Erythroblast (primary cell): Measurements from ENCODE around the gene WRAP53.

Experiments
- GATA1 ChIP-seq: IDR thresholded peaks from 2 replicates; pipeline ENCODE4 v1.6.1; 2011; ENCODE audit warnings: low read depth, mild to moderate bottlenecking, control low read depth, low read length, moderate library complexity
- POLR2A ChIP-seq: IDR thresholded peaks from 2 replicates; pipeline ENCODE4 v1.6.1; 2011; ENCODE audit warnings: mild to moderate bottlenecking, low read length

GRCh38 chr17:7747635-7748071 is 59.4 kb downstream of the WRAP53 start:
- TF ChIP-seq POLR2A (no peak), GATA1 (no peak)
